HCEC 1CT (cell line): Measurements from ENCODE around the gene CLTCL1.

ENCODE experiments used
- DNase-seq: peaks from one replicate; pipeline ENCODE4 v3.0.0-alpha.2; 2017

CLTCL1 gene

GRCh38 chr22:19194766-19195536, 96.6 kb downstream of the CLTCL1 start:
- no peak for DNase-seq

DNA sequence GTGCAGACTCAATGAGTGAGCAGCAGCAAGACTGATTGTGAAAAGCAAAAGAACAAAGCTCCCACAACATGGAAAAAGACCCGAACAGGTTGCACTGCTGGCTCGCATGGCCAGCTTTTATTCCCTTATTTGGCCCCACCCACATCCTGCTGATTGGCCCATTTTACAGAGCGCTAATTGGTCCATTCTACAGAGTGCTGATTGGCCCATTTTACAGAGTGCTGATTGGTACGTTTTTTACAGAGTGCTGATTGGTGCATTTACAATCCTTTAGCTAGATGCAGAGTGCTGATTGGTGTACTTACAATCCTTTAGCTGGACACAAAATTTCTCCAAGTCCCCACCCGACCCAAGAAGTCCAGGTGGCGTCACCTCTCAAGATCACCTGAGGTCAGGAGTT, 97.6 kb downstream of the CLTCL1 start:
- no peak for DNase-seq

GRCh38 chr22:19187716-19188563, 103.6 kb downstream of the CLTCL1 start:
- DNase-seq, result no peak

GRCh38 chr22:19184276-19184997, 107.1 kb downstream of the CLTCL1 start:
- no peak for DNase-seq

- DNase-seq, result no peak
Measured at GRCh38 chr22:19183216-19183615, 108.3 kb downstream of the CLTCL1 start.

DNA sequence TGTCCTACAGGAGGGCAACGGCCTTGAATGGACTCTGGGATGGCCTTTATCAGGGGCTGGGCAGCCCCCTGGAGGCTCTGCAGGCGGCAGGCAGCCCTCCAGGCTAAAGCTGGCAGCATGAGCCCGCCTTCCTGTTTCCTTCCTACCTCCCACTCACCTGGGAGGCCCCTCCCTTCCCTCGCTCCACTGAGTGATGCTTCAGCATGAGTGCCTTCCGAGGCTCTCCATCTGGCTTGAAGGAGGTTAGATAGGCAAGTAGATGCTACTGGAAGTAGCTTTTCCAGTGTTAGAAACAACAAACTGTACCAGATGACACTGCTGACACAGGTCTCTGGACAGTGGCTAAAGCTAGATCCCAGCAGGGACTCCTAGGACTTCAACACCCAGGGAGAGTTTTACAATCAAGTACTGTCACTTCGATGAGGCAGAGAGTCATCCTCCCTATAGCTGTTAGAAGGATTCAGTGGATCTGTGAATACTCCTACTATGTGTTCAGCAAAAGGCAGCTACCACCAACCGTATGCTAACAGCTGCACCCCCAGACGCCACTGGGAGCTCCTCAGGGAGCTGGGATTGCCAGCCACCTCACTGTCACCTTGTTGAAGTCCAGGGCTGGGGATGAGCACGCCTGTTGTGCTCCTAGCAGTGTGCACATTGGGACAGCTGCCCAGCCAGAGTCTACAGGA, 108.9 kb downstream of the CLTCL1 start:
- no peak for DNase-seq

- DNase-seq, result no peak
Measured at GRCh38 chr22:19181786-19182471, 109.6 kb downstream of the CLTCL1 start.

DNA sequence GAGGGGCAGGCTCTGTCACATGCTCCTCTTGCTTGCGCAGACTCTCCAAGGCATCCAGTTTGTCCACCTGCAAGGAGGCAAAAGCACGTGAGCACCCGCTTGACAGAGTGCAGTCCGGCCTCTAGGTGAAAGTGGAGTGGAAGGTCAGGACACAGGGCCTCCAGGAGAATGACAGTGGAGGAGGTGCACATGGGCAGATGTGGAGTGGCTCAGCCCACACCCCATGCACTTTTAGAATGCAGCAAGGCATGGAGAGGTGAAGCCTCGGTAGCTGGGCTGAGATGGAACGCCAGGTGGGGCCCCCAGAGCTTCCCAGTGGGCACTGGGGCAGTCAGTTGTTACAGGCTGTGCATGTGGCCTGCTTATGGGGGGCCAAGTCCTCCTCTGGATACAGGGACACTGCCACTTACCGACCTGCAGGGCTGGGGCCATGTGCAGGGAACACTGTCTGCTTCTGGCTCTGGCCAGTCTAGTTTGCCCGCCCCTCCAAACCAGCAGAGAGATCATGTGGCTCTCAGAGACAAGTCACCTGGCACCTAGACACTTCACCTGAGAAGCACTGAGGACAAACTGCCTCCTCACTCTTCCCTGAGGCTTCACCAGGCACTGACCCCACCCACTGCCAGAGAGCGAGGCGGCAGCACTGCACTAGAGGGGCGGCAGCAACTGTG, 110.6 kb downstream of the CLTCL1 start:
- DNase-seq, result no peak

DNA sequence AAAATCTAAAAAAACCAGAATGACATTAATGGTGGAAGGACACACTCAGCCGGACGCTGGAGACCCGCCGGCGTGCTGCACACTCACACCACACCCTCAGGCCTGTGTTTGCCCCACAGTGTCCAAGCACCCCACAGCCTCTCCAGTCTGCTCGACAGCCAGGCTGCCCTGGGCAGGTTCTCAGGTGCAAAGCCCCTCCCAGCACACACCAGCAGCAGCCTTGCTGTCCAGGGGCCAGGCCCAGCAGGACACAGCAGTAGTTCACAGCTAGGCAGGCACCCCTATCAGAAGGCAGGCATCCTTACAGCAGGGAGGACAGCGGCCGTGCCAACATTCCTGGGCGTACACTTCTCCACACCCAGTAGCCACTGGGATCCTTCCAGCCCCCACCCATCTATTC, 111.3 kb downstream of the CLTCL1 start:
- no peak for DNase-seq

GRCh38 chr22:19179497-19180048, 111.9 kb downstream of the CLTCL1 start:
- peak; percentile 86 for DNase-seq

- peak; percentile 88 for DNase-seq
Measured at GRCh38 chr22:19178657-19179496, 112.6 kb downstream of the CLTCL1 start, which contains the start of gene SLC25A1. TSS of gene SLC25A1 (minus strand) at chr22:19178736. CDS start at chr22:19178673, 63 bp downstream.

- DNase-seq, result peak; percentile 11
Measured at GRCh38 chr22:19178065-19178656, 113.4 kb downstream of the CLTCL1 start.

DNA sequence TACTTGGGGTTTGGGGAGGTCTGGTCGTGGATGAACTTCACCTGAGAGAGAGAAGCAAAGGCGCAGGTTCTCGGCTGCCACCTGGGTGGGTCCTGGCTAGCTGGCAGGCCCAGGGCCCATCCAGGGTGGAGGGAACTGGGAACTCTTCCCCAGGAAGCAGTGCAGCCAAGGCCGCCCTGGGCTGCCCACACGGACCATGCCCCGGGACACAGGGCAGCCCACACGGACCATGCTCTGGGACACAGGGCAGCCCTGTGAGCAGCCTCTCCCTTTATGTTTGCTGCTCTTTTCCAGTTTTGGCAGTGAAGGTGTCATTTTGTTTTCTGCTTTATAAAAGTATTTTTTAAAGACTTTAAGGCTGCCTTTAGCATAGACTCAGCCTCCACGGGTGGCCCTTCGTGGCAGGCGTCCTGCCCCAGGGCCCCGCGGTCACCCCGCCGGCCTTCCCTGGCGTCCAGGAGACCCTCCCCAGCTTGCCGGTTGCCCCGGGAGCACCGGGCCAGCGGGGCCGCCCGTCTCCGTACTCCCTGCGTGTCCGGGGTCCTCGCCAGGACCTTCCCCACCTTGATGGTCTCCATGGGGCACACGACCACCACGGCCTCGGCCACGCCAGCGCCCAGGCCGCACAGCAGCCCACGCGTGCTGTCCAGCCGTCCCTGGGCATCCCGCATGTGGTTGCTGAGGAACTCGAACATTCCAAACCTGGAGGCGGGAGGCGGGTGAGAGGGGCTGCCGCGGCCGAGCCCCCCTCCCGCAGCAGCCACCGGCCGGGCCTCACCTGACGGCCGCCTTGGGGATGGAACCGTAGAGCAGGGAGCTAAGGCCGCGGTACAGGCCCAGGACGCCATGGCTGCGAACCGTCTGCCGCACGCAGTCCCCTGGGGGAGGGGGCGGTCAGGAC, 114.1 kb downstream of the CLTCL1 start:
- no peak for DNase-seq

DNA sequence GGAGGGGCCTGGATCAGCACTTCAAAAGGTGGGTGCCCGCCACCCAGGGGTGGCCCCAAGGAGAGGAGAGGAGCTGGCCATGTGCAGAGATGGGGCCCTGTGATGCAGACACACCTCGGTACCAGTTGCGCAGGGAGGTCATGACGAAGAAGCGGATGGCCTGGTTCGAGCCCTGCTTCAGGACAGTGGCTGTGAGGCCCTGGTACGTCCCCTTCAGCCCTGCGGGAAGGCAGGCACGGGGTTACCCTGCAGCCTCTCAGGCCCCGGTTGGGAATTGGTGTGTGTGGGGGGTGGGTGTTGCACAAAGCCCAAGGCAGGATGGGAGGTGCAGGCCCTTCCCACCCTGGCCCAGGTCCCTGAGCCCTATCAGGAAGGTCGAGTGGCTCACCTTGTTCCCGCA, 114.8 kb downstream of the CLTCL1 start:
- no peak for DNase-seq

DNA sequence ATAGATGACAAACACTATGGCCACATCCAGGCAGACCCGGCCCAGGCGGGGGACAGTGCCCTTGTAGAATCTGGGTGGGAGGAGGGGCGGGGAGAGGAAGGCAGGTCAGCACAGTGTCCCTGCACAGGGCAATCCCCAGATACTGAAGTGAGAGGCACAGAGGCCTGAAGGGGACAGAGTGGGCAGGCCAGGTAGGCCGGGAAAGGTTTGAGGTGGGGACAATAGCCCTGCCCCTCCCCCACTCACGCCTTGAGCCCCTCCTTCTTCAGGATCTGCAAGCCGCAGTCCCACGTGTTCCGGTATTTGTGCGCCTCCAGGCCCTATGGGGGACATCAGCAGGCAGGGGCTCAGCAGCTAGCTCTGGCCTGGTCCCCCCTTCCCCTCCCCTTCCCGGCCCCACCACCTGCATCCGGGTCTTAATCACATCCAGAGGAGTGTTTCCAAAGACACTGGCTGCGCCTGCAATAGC, 115.3 kb downstream of the CLTCL1 start:
- no peak for DNase-seq

- no peak for DNase-seq
Measured at GRCh38 chr22:19175602-19176174, 115.8 kb downstream of the CLTCL1 start.

DNA sequence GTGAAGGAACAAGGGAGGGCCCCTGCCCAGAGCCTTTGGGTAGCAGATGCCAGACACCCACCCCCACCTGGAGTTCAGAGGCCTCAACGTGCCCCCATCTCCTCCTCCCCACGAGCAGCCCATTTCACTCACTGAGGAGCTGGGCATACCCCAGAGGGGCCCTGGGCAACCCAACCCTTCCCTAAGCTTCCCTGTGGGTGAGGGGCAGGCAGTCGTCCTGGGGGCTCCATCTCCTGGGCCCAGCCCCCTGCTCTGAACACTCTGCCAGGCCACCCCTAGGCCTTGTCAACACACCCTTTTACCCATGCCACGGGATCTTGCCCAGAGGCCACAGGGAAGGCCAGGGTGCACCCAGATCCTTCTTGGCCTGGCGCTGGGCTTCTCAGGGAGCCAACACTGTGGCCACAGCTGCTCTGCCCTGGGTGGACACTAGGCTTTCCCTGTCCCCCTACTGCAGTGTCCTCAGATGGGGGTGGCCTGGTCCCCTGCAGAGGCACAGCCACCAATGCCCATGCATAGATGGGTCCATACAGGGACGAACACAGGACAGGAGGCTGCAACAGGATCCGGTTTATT, 116.4 kb downstream of the CLTCL1 start:
- no peak for DNase-seq
